T-cell (primary cell): ENCODE data around the gene IL2RG. TPM values are rescaled to one million over a fixed set of nuclear protein-coding genes. Genes with fewer than 3 reads are reported as not detected.

Source experiments
- ATAC-seq, 4 experiments: fragments of 200-7000 bp in 3 of 4; fragments of 150-1000 bp in 1 of 4; cut with Tn5 transposase; replicated peaks in 1 of 4; 1 replicate in 3 of 4; 2 replicates in 1 of 4; pipeline ENCODE4 v1.10.0; 2021; ENCODE audit warnings: moderate library complexity in 3 of 4, mild to moderate bottlenecking in 2 of 4, moderate number of reproducible peaks in 1 of 4
- CTCF ChIA-PET, 2 donors: fragments of 300-600 bp; sonication (Branson Sonifier 250); formaldehyde crosslinking; loops; one replicate each; lab custom pipeline; 2022; ENCODE audit warnings: antibody characterized with exemption in 2 of 2; lab: Charles Lee
- POLR2A ChIA-PET, 2 donors: fragments of 300-600 bp; sonication (Branson Sonifier 250); formaldehyde crosslinking; loops; one replicate each; lab custom pipeline; 2022; ENCODE audit warnings: antibody characterized with exemption in 2 of 2; lab: Charles Lee
- DNase-seq, 35 experiments: peaks; one replicate each; pipeline versions ENCODE4 v3.0.0 to v3.0.0-alpha.2; 2013 to 2023
- H3K27ac ChIP-seq: one replicate; pipeline ENCODE4 v1.5.1; 2013; ENCODE audit warnings: low read length
- H3K27me3 ChIP-seq, 2 experiments: replicated peaks in 1 of 2; 1 replicate in 1 of 2; 2 replicates in 1 of 2; pipeline versions ENCODE4 v1.6.1 to v1.7.0; 2013; ENCODE audit warnings: low read length in 1 of 2, mixed read lengths in 1 of 2; ENCODE audit not compliant: control insufficient read depth in 2 of 2, insufficient read depth in 2 of 2; ENCODE audit errors: extremely low read depth in 1 of 2
- H3K36me3 ChIP-seq, 2 donors: 1 replicate in 1 of 2; 2 replicates in 1 of 2; pipeline versions ENCODE4 v1.6.1 to v1.7.0; 2013; ENCODE audit warnings: low read length in 1 of 2; ENCODE audit not compliant: control insufficient read depth in 2 of 2, insufficient read depth in 1 of 2; ENCODE audit errors: extremely low read depth in 1 of 2
- H3K4me1 ChIP-seq, 2 experiments: 1 replicate in 1 of 2; 2 replicates in 1 of 2; pipeline versions ENCODE4 v1.6.1 to v1.7.0; 2013; ENCODE audit warnings: low read length in 2 of 2, mixed read lengths in 1 of 2; ENCODE audit not compliant: insufficient read depth in 2 of 2, control insufficient read depth in 1 of 2; ENCODE audit errors: extremely low read depth in 1 of 2
- H3K4me3 ChIP-seq, 2 donors: 1 replicate in 1 of 2; 2 replicates in 1 of 2; pipeline versions ENCODE4 v1.5.1 to v1.7.0; 2013; ENCODE audit warnings: mild to moderate bottlenecking in 2 of 2, low read length in 1 of 2, moderate library complexity in 1 of 2; ENCODE audit not compliant: control insufficient read depth in 1 of 2; ENCODE audit errors: extremely low read depth in 1 of 2
- H3K9me3 ChIP-seq: 2 replicates; pipeline ENCODE4 v1.7.0; 2013
- H3K27ac Mint-ChIP-seq, 2 donors: one replicate each; pipeline ENCODE4 v1.8.0; 2020 to 2021; ENCODE audit warnings: mild to moderate bottlenecking in 2 of 2, mixed read lengths in 2 of 2
- H3K27me3 Mint-ChIP-seq, 2 donors: one replicate each; pipeline ENCODE4 v1.8.0; 2021 to 2022; ENCODE audit warnings: mixed read lengths in 2 of 2
- H3K36me3 Mint-ChIP-seq: one replicate; pipeline ENCODE4 v1.8.0; 2021; ENCODE audit warnings: mixed read lengths
- H3K4me1 Mint-ChIP-seq, 3 donors: one replicate each; pipeline ENCODE4 v1.8.0; 2020 to 2022; ENCODE audit warnings: mixed read lengths in 3 of 3, mild to moderate bottlenecking in 1 of 3
- H3K4me3 Mint-ChIP-seq, 3 donors: one replicate each; pipeline ENCODE4 v1.8.0; 2020 to 2022; ENCODE audit warnings: mild to moderate bottlenecking in 3 of 3, mixed read lengths in 3 of 3, moderate library complexity in 3 of 3
- H3K9me3 Mint-ChIP-seq, 3 donors: one replicate each; pipeline ENCODE4 v1.8.0; 2020 to 2022; ENCODE audit warnings: mixed read lengths in 3 of 3
- WGBS: methylation state at CpG from one replicate; pipeline ENCODE4 v1.1.5; 2013; ENCODE audit warnings: missing lambda C conversion rate; ENCODE audit not compliant: insufficient coverage; 5-methylcytosine and 5-hydroxymethylcytosine counted together
- total RNA-seq, 35 experiments: library from RNA in 6 of 35; stranded (reverse) in 6 of 35; fragments of 120-200 nt in 1 of 35; gene quantifications; one replicate each; pipeline versions ENCODE4 v1.2.1 to v1.2.4 and lab custom pipeline; 2013 to 2026

Gene IL2RG
- total RNA-seq, 5 donors from 2014 or later (not counting 1 experiment from before 2014, with no cell fraction given): 285 to 380 (median 312) TPM

- WGBS: 100% methylated on average over 1 of the region's 10 CpGs
- H3K4me3 Mint-ChIP-seq: peak overlapping the region in 1 of 3 donors; percentile 80
Measured at GRCh38 chrX:71117358-71117757, 6.0 kb upstream of the IL2RG start.

GRCh38 chrX:71111921-71112431 lies 599 bp upstream of the IL2RG start:
- peaks cover 4 to 30% of the 10 kb centered on the region in 2 donors for H3K36me3 ChIP-seq
- H3K27me3 ChIP-seq: no peaks in the 10 kb centered on the region
- CTCF ChIA-PET: interaction anchor here (0.6 to 1.9 kb wide), 10 partner anchors 9 to 70 kb away, joined by 3 to 16 read pairs (median 7); no protein-coding TSS in a partner anchor
- peaks cover 17 to 51% of the 10 kb centered on the region in 2 experiments for H3K4me1 ChIP-seq
- no peaks in the 10 kb centered on the region for H3K27me3 Mint-ChIP-seq
- no peaks in the 10 kb centered on the region for H3K9me3 ChIP-seq
- POLR2A ChIA-PET: interaction anchor here (0.5 to 2.4 kb wide), 21 partner anchors 9 to 1165 kb away, joined by 3 to 22 read pairs (median 5); partner anchors contain the start of genes FOXO4 (in 1 of the 2), NONO (in 1 of the 2), RPS4X (in 1 of the 2) and SNX12 (in 1 of the 2)
- H3K27ac Mint-ChIP-seq: peak overlapping the region; percentile 97 to 99
- peaks cover 33% of the 10 kb centered on the region for H3K36me3 Mint-ChIP-seq
- peak overlapping the region; percentile 95 to 99 (median 97) for H3K4me3 Mint-ChIP-seq
- peaks cover 48 to 64% (median 56%) of the 10 kb centered on the region in 3 donors for H3K4me1 Mint-ChIP-seq
- 0% methylated on average over 1 of the region's 5 CpGs for WGBS
- peak overlapping the region; percentile 30 to 94 for H3K4me3 ChIP-seq
- peak overlapping the region; percentile 99 for H3K27ac ChIP-seq
- no peaks in the 10 kb centered on the region for H3K9me3 Mint-ChIP-seq
- peak in 19 of 35 experiments; percentile 5 to 69 (median 18) for DNase-seq
- ATAC-seq: peak; percentile 22 to 65 (median 28)

More at GRCh38 chrX:71117358-71117757, 6.0 kb upstream of the IL2RG start:
- H3K27ac ChIP-seq: peak overlapping the region; percentile 89
- ChIA-PET POLR2A (interaction anchor here in 1 of 2 donors (2.0 to 2.1 kb wide), 2 partner anchors 13 to 15 kb away, joined by 9 to 28 read pairs; no protein-coding TSS in a partner anchor), CTCF (interaction anchor here (0.6 to 2.9 kb wide), 5 partner anchors 11 to 43 kb away, joined by 3 to 37 read pairs (median 8); partner anchors contain the start of gene FOXO4 (in 1 of the 2))
- no peaks in the 10 kb centered on the region for H3K27me3 ChIP-seq
- H3K9me3 Mint-ChIP-seq: no peaks in the 10 kb centered on the region
- peaks cover under 1 to 23% of the 10 kb centered on the region in 2 donors for H3K36me3 ChIP-seq
- H3K9me3 ChIP-seq: no peaks in the 10 kb centered on the region
- H3K27me3 Mint-ChIP-seq: no peaks in the 10 kb centered on the region
- peaks cover 12 to 54% of the 10 kb centered on the region in 2 experiments for H3K4me1 ChIP-seq
- H3K36me3 Mint-ChIP-seq: peaks cover 10% of the 10 kb centered on the region
- H3K4me3 ChIP-seq: no peak overlapping the region
- no peak for DNase-seq
- ATAC-seq: no peak
- H3K4me1 Mint-ChIP-seq: peaks cover 26 to 45% (median 39%) of the 10 kb centered on the region in 3 donors
- H3K27ac Mint-ChIP-seq: peak overlapping the region; percentile 71 to 74

GRCh38 chrX:71109051-71109450 lies 2.3 kb downstream of the IL2RG start:
- CTCF ChIA-PET: interaction anchor here in 1 of 2 donors (1.9 kb wide), 1 partner anchor 10 kb away, joined by 4 read pairs; no protein-coding TSS in a partner anchor
- peaks cover 69 to 82% (median 80%) of the 10 kb centered on the region in 3 donors for H3K4me1 Mint-ChIP-seq
- no peaks in the 10 kb centered on the region for H3K9me3 Mint-ChIP-seq
- no peaks in the 10 kb centered on the region for H3K9me3 ChIP-seq
- peak overlapping the region; percentile 99 for H3K27ac ChIP-seq
- peaks cover 45% of the 10 kb centered on the region for H3K36me3 Mint-ChIP-seq
- H3K27me3 ChIP-seq: no peaks in the 10 kb centered on the region
- ATAC-seq (no peak), DNase-seq (peak in 4 of 35 experiments; percentile 4 to 44 (median 29))
- no CpG with 5 or more reads among the region's 6 CpGs for WGBS
- H3K4me3 ChIP-seq: peak overlapping the region; percentile 94
- H3K36me3 ChIP-seq: peaks cover 4 to 35% of the 10 kb centered on the region in 2 donors
- H3K27ac Mint-ChIP-seq: peak overlapping the region; percentile 97 to 99
- no peaks in the 10 kb centered on the region for H3K27me3 Mint-ChIP-seq
- H3K4me1 ChIP-seq: peaks cover 28 to 75% of the 10 kb centered on the region in 2 experiments
- H3K4me3 Mint-ChIP-seq: peak overlapping the region; percentile 95 to 99 (median 97)
- POLR2A ChIA-PET: interaction anchor here in 1 of 2 donors (1.4 kb wide), 1 partner anchor 10 kb away, joined by 6 read pairs; the partner anchor contains the start of gene MED12

- Mint-ChIP-seq H3K4me3 (peak overlapping the region; percentile 95 to 99 (median 97)), H3K27ac (peak overlapping the region; percentile 97 to 99), H3K36me3 (peaks cover 45% of the 10 kb centered on the region), H3K27me3 (no peaks in the 10 kb centered on the region), H3K4me1 (peaks cover 73 to 86% (median 86%) of the 10 kb centered on the region in 3 donors), H3K9me3 (no peaks in the 10 kb centered on the region)
- peaks cover 4 to 35% of the 10 kb centered on the region in 2 donors for H3K36me3 ChIP-seq
- CTCF ChIA-PET: interaction anchor here in 1 of 2 donors (0.6 to 1.9 kb wide), 2 partner anchors 8 to 11 kb away, joined by 4 to 10 read pairs; partner anchors contain the start of gene MED12
- peaks cover 27 to 75% of the 10 kb centered on the region in 2 experiments for H3K4me1 ChIP-seq
- H3K27ac ChIP-seq: peak overlapping the region; percentile 99
- POLR2A ChIA-PET: interaction anchor here (1.1 to 1.4 kb wide), 2 partner anchors 8 to 11 kb away, joined by 3 to 6 read pairs; partner anchors contain the start of gene MED12 (in 1 of the 2)
- WGBS: no CpG with 5 or more reads among the region's 9 CpGs
- H3K9me3 ChIP-seq: no peaks in the 10 kb centered on the region
- ATAC-seq: peak in 3 of 4 experiments; percentile 41 to 46 (median 45)
- peak in 30 of 35 experiments; percentile 31 to 64 (median 50) for DNase-seq
- H3K27me3 ChIP-seq: no peaks in the 10 kb centered on the region
- peak overlapping the region; percentile 94 for H3K4me3 ChIP-seq
Measured at GRCh38 chrX:71107762-71108360, 3.5 kb downstream of the IL2RG start.

- peaks cover 4 to 35% of the 10 kb centered on the region in 2 donors for H3K36me3 ChIP-seq
- H3K27ac ChIP-seq: peak overlapping the region; percentile 99
- Mint-ChIP-seq H3K4me3 (peak overlapping the region; percentile 95 to 99 (median 97)), H3K27me3 (no peaks in the 10 kb centered on the region), H3K4me1 (peaks cover 73 to 86% (median 86%) of the 10 kb centered on the region in 3 donors), H3K9me3 (no peaks in the 10 kb centered on the region), H3K27ac (peak overlapping the region; percentile 97 to 99), H3K36me3 (peaks cover 45% of the 10 kb centered on the region)
- WGBS: 20% methylated on average over 1 of the region's 4 CpGs
- H3K4me3 ChIP-seq: no peak overlapping the region
- no peaks in the 10 kb centered on the region for H3K27me3 ChIP-seq
- H3K4me1 ChIP-seq: peaks cover 23 to 77% of the 10 kb centered on the region in 2 experiments
- DNase-seq (no peak), ATAC-seq (no peak)
- POLR2A ChIA-PET: interaction anchor here in 1 of 2 donors (1.1 kb wide), 1 partner anchor 8 kb away, joined by 3 read pairs; no protein-coding TSS in a partner anchor
- CTCF ChIA-PET: interaction anchor here in 1 of 2 donors (0.6 to 1.9 kb wide), 2 partner anchors 8 to 11 kb away, joined by 4 to 10 read pairs; partner anchors contain the start of gene MED12
- no peaks in the 10 kb centered on the region for H3K9me3 ChIP-seq
Measured at GRCh38 chrX:71107245-71107644, 4.1 kb downstream of the IL2RG start.
